WERI-Rb-1 (cell line): ENCODE data around the gene TEC.
"Not testable (repeated sequence)": the region's sequence is repeated elsewhere in the genome, so short reads cannot be mapped to it uniquely, and the experiment has no call there.

Experiments
- DNase-seq: peaks from one replicate; pipeline ENCODE4 v3.0.0-alpha.2; 2020
- H3K27ac ChIP-seq: fragments of 250-450 bp; sonication (Bioruptor Pico); 2 replicates; pipeline ENCODE4 v1.5.1; 2020; ENCODE audit warnings: mild to moderate bottlenecking, moderate library complexity
- H3K27me3 ChIP-seq: fragments of 250-450 bp; sonication (Bioruptor Pico); 2 replicates; pipeline ENCODE4 v1.5.1; 2021; ENCODE audit warnings: mild to moderate bottlenecking, low read depth, moderate library complexity; ENCODE audit not compliant: insufficient read depth, severe bottlenecking
- H3K36me3 ChIP-seq: fragments of 250-450 bp; sonication (Bioruptor Pico); 2 replicates; pipeline ENCODE4 v1.5.1; 2020; ENCODE audit warnings: mild to moderate bottlenecking, moderate library complexity
- H3K4me3 ChIP-seq: 2 replicates; pipeline ENCODE4 v1.5.1; 2011; ENCODE audit warnings: low read depth, mild to moderate bottlenecking, control low read depth, low read length
- H3K9me3 ChIP-seq: fragments of 250-450 bp; sonication (Bioruptor Pico); 2 replicates; pipeline ENCODE4 v1.5.1; 2021; ENCODE audit warnings: mild to moderate bottlenecking, moderate library complexity; ENCODE audit not compliant: severe bottlenecking
- CTCF ChIP-seq: IDR thresholded peaks from 2 replicates; pipeline ENCODE4 v1.5.1; 2011; ENCODE audit warnings: low read depth, mild to moderate bottlenecking, control low read depth, inconsistent platforms, low read length

Gene TEC

GRCh38 chr4:48193096-48193836, 76.4 kb downstream of the TEC start:
- Histone ChIP-seq H3K27me3 (no peaks in the 10 kb centered on the region), H3K36me3 (no peaks in the 10 kb centered on the region), H3K9me3 (no peaks in the 10 kb centered on the region), H3K27ac (no peak overlapping the region), H3K4me3 (no peak overlapping the region)
- no peak for DNase-seq
- no peak for TF ChIP-seq CTCF

DNA sequence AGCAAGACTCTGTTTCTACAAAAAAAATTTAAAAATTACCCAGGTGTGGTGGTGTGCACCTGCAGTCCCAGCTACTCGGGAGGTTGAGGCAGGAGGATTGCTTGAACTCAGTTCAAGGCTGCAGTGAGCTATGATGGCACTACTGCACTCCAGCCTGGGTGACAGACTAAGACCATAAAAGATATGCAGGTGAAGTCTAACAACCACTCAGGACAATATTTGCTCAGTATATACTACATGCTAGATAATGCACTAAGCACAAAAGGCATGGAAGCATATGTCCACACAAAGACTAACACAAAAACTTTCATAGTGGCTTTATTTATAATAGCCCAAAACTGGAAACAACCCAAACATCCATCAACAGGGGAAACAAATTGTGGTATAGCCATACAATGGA, 77.9 kb downstream of the TEC start:
- Histone ChIP-seq H3K4me3 (no peak overlapping the region), H3K36me3 (no peaks in the 10 kb centered on the region), H3K27me3 (no peaks in the 10 kb centered on the region), H3K9me3 (no peaks in the 10 kb centered on the region), H3K27ac (no peak overlapping the region)
- no peak for DNase-seq
- TF ChIP-seq CTCF: no peak

DNA sequence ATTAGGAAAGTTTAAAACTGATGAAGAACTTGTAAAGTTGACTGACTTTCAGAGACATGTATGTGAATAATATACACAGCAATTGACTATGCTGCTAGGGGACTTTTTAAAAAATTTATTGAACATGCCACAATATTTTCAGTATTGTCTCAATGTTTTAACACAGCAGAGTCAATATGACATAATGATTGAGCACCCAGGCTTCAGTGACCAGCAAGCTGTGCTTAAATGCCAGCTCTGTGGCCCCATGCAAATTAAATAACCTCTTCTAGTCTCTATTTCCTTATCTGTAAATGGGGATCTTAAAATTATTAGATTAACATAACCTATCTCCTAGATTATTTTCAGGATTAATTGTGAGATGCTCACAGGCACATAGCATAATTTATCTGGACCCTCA, 78.8 kb downstream of the TEC start:
- H3K27ac ChIP-seq: no peak overlapping the region
- no peak overlapping the region for H3K4me3 ChIP-seq
- no peak for DNase-seq
- no peaks in the 10 kb centered on the region for H3K36me3 ChIP-seq
- TF ChIP-seq CTCF: no peak
- no peaks in the 10 kb centered on the region for H3K27me3 ChIP-seq
- H3K9me3 ChIP-seq: no peaks in the 10 kb centered on the region

DNA sequence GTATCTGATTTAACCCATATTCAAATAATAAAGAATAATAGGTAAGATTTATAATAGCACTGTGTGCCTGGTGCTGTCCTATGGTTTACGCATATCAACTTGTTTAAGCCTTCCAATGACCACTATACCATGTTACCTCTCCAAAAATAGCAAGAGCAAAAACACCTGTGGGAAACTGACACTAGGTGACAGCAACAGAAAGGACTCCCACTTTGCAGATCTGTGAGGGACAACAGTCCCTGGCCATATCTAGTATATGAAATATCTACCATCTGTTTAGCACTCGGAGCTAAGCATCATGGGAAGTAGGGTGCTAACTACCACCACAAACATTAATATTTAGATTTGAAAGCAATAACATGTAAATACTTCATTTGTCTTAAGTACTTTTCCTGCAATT, 79.9 kb downstream of the TEC start:
- no peak overlapping the region for H3K27ac ChIP-seq
- TF ChIP-seq CTCF: no peak
- H3K4me3 ChIP-seq: no peak overlapping the region
- H3K27me3 ChIP-seq: no peaks in the 10 kb centered on the region
- no peak for DNase-seq
- no peaks in the 10 kb centered on the region for H3K9me3 ChIP-seq
- H3K36me3 ChIP-seq: no peaks in the 10 kb centered on the region

DNA sequence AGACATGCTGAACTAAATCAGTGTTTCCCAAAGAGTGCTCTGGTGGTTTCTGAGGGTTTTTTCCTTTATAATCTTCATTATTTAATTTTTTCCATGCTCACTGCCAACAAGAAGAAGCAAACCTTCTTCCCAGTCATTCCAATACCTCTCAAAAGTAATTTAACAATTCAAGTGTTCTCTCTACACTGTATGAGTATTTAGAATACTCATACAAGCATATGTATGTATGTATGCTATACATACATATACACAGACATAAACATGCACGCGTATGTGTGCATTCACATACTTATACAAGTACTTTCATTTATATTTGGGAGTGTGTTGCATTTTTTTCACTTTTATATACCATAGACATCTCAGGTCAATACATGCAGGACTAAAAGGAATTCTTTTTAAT, 81.2 kb downstream of the TEC start:
- TF ChIP-seq CTCF: no peak
- Histone ChIP-seq H3K27me3 (no peaks in the 10 kb centered on the region), H3K4me3 (no peak overlapping the region), H3K9me3 (no peaks in the 10 kb centered on the region), H3K27ac (no peak overlapping the region), H3K36me3 (no peaks in the 10 kb centered on the region)
- DNase-seq: no peak

GRCh38 chr4:48187813-48188212, 81.8 kb downstream of the TEC start:
- DNase-seq: no peak
- Histone ChIP-seq H3K36me3 (no peaks in the 10 kb centered on the region), H3K4me3 (no peak overlapping the region), H3K27ac (peak overlapping the region; percentile 32), H3K9me3 (no peaks in the 10 kb centered on the region), H3K27me3 (no peaks in the 10 kb centered on the region)
- TF ChIP-seq CTCF: no peak

DNA sequence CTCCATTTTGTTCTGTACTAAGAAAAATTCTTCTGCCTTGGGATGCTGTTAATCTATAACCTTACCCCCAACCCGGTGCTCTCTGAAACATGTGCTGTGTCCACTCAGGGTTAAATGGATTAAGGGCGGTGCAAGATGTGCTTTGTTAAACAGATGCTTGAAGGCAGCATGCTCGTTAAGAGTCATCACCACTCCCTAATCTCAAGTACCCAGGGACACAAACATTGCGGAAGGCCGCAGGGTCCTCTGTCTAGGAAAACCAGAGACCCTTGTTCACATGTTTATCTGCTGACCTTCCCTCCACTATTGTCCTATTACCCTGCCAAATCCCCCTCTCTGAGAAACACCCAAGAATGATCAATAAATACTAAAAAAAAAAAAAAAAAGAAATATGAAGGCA, 82.6 kb downstream of the TEC start:
- not testable (repeated sequence) for H3K27me3 ChIP-seq, H3K36me3 ChIP-seq

DNA sequence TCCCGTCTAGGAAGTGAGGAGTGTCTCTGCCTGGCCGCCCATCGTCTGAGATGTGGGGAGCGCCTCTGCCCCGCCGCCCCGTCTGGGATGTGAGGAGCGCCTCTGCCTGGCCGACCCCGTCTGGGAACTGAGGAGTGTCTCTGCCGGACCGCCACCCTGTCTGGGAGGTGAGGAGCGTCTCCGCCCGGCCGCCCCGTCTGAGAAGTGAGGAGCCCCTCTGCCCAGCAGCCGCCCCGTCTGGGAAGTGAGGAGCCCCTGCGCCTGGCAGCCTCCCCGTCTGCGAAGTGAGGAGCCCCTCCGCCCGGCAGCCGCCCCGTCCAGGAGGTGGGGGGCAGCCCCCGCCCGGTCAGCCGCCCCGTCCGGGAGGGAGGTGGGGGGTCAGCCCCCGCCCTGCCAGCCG, 83.2 kb downstream of the TEC start:
- H3K36me3 ChIP-seq, H3K4me3 ChIP-seq, H3K27me3 ChIP-seq: not testable (repeated sequence)

More for the DNA sequence above, 82.6 kb downstream of the TEC start:
- H3K4me3 ChIP-seq, DNase-seq, H3K9me3 ChIP-seq: not testable (repeated sequence)
- peak overlapping the region; percentile 32; the same call in 1 of the 2 replicates for H3K27ac ChIP-seq

More for the DNA sequence above, 83.2 kb downstream of the TEC start:
- DNase-seq, H3K9me3 ChIP-seq, H3K27ac ChIP-seq: not testable (repeated sequence)
